Smooth muscle cell (in vitro differentiated cells): ENCODE results near the gene ERVFRD-1. TPM values are rescaled to one million over a fixed set of nuclear protein-coding genes. Genes with fewer than 3 reads are reported as not detected.
A peak's percentile ranks its signal among the peaks of the same experiment; 100 is the strongest.

Experiments
- DNase-seq: peaks from one replicate; lab custom pipeline; 2025; ENCODE audit not compliant: unreplicated experiment; lab: John Stamatoyannopoulos, UW
- H2AFZ ChIP-seq: fragments of 200-600 bp; sonication (generic); 2 replicates; pipeline ENCODE4 v1.6.0; 2016; ENCODE audit warnings: antibody characterized with exemption, low read depth, mild to moderate bottlenecking
- H3F3A ChIP-seq: fragments of 200-600 bp; sonication (generic); 2 replicates; pipeline ENCODE4 v1.6.0; 2017; ENCODE audit warnings: antibody characterized with exemption, low read depth
- H3K27ac ChIP-seq: fragments of 200-600 bp; sonication (generic); 2 replicates; pipeline ENCODE4 v1.5.1; 2016; ENCODE audit warnings: low read depth, mild to moderate bottlenecking
- H3K27me3 ChIP-seq: fragments of 200-600 bp; sonication (generic); 2 replicates; pipeline ENCODE4 v1.6.1; 2016; ENCODE audit warnings: low read depth, mild to moderate bottlenecking
- H3K36me3 ChIP-seq: fragments of 200-600 bp; sonication (generic); 2 replicates; pipeline ENCODE4 v1.5.1; 2016; ENCODE audit warnings: low read depth
- H3K4me1 ChIP-seq: fragments of 200-600 bp; sonication (generic); 2 replicates; pipeline ENCODE4 v1.5.1; 2016; ENCODE audit warnings: low read depth
- H3K4me2 ChIP-seq: fragments of 200-600 bp; sonication (generic); 2 replicates; pipeline ENCODE4 v1.6.0; 2016; ENCODE audit warnings: mild to moderate bottlenecking
- H3K4me3 ChIP-seq: fragments of 200-600 bp; sonication (generic); 2 replicates; pipeline ENCODE4 v1.5.1; 2016; ENCODE audit warnings: mild to moderate bottlenecking
- H3K79me2 ChIP-seq: fragments of 200-600 bp; sonication (generic); 2 replicates; pipeline ENCODE4 v1.6.0; 2016; ENCODE audit warnings: low read depth, mild to moderate bottlenecking
- H3K9ac ChIP-seq: fragments of 200-600 bp; sonication (generic); 2 replicates; pipeline ENCODE4 v1.6.0; 2016; ENCODE audit warnings: low read depth
- H3K9me3 ChIP-seq: fragments of 200-600 bp; sonication (generic); replicated peaks from 2 replicates; pipeline ENCODE4 v1.5.1; 2016; ENCODE audit warnings: low read depth
- H4K20me1 ChIP-seq: fragments of 200-600 bp; sonication (generic); 2 replicates; pipeline ENCODE4 v1.6.0; 2016; ENCODE audit warnings: low read depth
- CTCF ChIP-seq: fragments of 200-600 bp; sonication (generic); IDR thresholded peaks from 2 replicates; pipeline ENCODE4 v1.5.1; 2017; ENCODE audit warnings: borderline replicate concordance, mild to moderate bottlenecking, antibody characterized with exemption; ENCODE audit not compliant: insufficient read depth, poor library complexity, severe bottlenecking
- WGBS: methylation state at CpG from one replicate; pipeline ENCODE4 v1.1.7; 2016; ENCODE audit warnings: low lambda C conversion rate; 5-methylcytosine and 5-hydroxymethylcytosine counted together
- polyA plus RNA-seq: library from polyadenylated mRNA; unstranded; fragments of >200 nt; fragmentation: Nextera tagmentation; extraction: Ambion mirVana; gene quantifications from 2 replicates; pipeline ENCODE4 v1.2.1, GENCODE V29; 2016
- total RNA-seq: library from RNA; depleted of rRNA; stranded (reverse); fragments of >200 nt; gene quantifications from 2 replicates; pipeline ENCODE4 v1.2.3, GENCODE V29; 2014

ERVFRD-1 gene
- total and polyA plus RNA-seq, 2 experiments from 2014 or later, result 0.09 TPM; not detected in 1

GRCh38 chr6:11094411-11094851, 17.1 kb downstream of the ERVFRD-1 start:
- peak; percentile 28 for DNase-seq
- H4K20me1 ChIP-seq, result peaks cover 42% of the 10 kb centered on the region
- peak overlapping the region; percentile 89 for H3K9ac ChIP-seq
- peaks cover 4% of the 10 kb centered on the region for H3F3A ChIP-seq
- no peaks in the 10 kb centered on the region for H3K27me3 ChIP-seq
- TF ChIP-seq CTCF, result no peak
- H3K4me2 ChIP-seq, result peak overlapping the region; percentile 86
- peak overlapping the region; percentile 26 for H2AFZ ChIP-seq
- under 1% methylated on average over 15 of the region's 15 CpGs for WGBS
- peak overlapping the region; percentile 68 for H3K27ac ChIP-seq
- peak overlapping the region; percentile 69 for H3K4me3 ChIP-seq
- H3K9me3 ChIP-seq, result no peaks in the 10 kb centered on the region
- H3K79me2 ChIP-seq, result peaks cover 51% of the 10 kb centered on the region
- H3K36me3 ChIP-seq, result no peaks in the 10 kb centered on the region
- peaks cover 12% of the 10 kb centered on the region for H3K4me1 ChIP-seq

- H3K36me3 ChIP-seq, result no peaks in the 10 kb centered on the region
- peaks cover 40% of the 10 kb centered on the region for H4K20me1 ChIP-seq
- DNase-seq, result peak; percentile 80
- H3K9me3 ChIP-seq, result no peaks in the 10 kb centered on the region
- peak within 1 kb of the TSS; percentile 69 for H3K4me3 ChIP-seq
- peaks cover 4% of the 10 kb centered on the region for H3F3A ChIP-seq
- H3K27me3 ChIP-seq, result no peaks in the 10 kb centered on the region
- peaks cover 12% of the 10 kb centered on the region for H3K4me1 ChIP-seq
- 2% methylated on average over 77 of the region's 90 CpGs for WGBS
- H3K9ac ChIP-seq, result peak within 1 kb of the TSS; percentile 89
- H2AFZ ChIP-seq, result peak within 1 kb of the TSS; percentile 89
- H3K79me2 ChIP-seq, result peaks cover 45% of the 10 kb centered on the region
- H3K4me2 ChIP-seq, result peak within 1 kb of the TSS; percentile 91
- H3K27ac ChIP-seq, result peak within 1 kb of the TSS; percentile 82
- TF ChIP-seq CTCF, result peak; percentile 50
These were observed 17.7 kb downstream of the ERVFRD-1 start, which contains the start of gene SMIM13 for GRCh38 chr6:11093626-11094410. Gene SMIM13 (plus strand): TSS chr6:11093834. CDS start chr6:11094314, 480 bp downstream.

GRCh38 chr6:11093376-11093625, 18.2 kb downstream of the ERVFRD-1 start:
- Histone ChIP-seq H3K4me3 (peak overlapping the region; percentile 69), H3K36me3 (no peaks in the 10 kb centered on the region), H3K9ac (peak overlapping the region; percentile 89), H3F3A (peaks cover 4% of the 10 kb centered on the region), H3K27me3 (no peaks in the 10 kb centered on the region), H3K27ac (peak overlapping the region; percentile 82), H4K20me1 (peaks cover 38% of the 10 kb centered on the region), H3K4me2 (peak overlapping the region; percentile 91), H3K4me1 (peaks cover 12% of the 10 kb centered on the region), H2AFZ (peak overlapping the region; percentile 89), H3K9me3 (no peaks in the 10 kb centered on the region), H3K79me2 (peaks cover 40% of the 10 kb centered on the region)
- DNase-seq, result no peak
- WGBS, result under 1% methylated on average over 17 of the region's 17 CpGs
- TF ChIP-seq CTCF, result no peak
